ENCODE data around the gene HRC.
A peak's percentile ranks its signal among the peaks of the same experiment; 100 is the strongest.

Gene HRC

DNA sequence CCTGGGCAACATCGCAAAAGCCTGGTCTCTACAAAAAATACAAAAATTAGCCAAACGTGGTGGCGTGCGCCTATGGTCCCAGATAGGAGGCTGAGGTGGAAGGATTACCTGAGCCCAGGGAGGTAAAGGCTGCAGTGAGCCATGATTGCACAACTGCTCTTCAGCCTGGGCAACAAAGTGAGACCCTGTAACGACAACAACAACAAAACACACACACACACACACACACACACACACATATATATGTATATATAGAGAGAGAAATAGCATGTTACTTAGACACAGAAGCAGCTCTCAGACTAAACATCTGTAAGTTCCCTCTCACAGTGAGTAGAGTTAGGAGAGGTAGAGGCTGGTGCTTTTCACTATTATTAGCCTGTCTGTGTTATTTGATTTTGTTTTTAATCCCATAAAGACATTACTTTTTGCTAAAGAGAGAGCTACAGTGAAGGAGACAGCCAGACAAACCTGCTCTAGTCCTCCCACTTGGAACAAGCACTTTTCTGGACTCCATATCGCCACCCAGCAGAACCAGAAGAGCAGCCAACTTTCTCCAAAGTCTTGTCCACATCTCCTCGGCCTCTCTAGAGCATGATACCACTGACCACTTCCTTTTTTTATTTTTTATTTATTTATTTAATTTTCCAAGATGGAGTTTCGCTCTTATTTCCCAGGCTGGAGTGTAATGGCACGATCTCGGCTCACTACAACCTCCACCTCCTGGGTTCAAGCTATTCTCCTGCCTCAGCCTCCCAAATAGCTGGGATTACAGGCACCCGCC, 43.8 kb downstream of the HRC start:
- DNase-seq, result no peak

DNA sequence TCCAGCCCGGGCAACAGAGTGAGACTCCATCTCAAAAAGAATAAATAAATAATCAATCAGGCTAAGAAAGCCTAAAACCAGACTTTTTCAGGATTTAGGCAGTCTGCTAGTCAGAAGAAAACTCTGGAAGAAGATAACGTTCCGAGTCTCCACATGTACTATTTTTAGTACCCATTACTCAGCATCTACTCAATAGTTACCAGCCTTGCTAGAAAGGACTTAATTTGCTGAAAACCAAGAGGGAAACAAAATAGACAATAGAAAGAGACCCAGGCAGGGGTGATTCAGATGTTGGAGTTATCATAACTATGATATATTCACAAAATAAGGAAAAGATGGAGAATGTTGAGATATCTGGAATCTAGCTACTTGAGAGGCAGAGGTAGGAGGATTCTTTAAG, 44.6 kb downstream of the HRC start:
- DNase-seq, result no peak

DNA sequence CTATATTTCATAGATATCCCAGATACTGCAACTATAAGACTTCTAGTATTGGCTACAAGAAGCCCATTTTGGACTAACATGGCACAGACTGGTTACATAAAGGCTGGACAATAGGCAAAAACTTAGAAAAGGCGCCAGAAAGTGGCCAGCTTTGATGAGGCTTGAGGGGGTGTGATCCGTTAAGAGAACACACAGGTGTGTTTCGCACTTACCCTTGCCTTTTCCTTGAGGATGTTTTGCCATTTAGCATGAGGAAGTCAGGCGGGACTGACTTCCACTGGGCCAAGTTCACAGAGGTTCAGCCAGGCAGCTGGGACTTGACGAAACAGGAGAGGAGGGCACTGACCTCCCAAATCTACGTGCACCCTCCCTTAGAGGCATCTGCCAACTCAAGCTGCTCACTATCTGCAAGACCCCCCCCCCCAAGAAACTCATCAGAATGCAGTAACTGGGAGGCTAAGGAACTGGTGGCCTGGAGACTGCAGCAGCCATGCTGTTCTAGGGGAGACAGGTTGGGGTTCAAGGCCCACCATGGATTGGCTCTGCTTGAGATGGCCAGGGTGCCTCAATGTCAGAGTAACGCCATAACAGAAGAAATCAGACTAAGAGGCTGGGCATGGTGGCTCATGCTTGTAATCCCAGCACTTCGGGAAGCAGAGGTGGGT, 45.5 kb downstream of the HRC start:
- DNase-seq, result no peak

DNA sequence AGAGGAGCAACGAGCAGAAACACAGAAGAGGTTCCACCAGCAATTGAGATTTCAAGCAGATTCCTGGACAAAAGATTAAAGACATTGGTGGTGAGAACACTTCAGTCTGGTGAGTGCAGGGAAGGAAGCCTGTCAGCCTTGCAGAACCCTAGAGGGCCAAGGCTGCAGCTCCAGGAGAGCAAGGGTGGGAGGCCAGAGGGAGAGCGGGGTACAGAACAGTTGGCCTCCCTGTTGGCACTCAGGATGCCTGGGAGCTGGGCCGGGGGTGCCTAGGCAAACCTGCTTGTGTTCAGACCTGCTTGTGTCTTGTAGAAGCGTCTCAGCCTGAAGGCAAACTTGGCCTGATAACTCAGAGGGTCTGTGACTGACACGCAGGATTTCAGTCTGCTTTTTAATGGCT, 46.1 kb downstream of the HRC start:
- no peak for DNase-seq

DNA sequence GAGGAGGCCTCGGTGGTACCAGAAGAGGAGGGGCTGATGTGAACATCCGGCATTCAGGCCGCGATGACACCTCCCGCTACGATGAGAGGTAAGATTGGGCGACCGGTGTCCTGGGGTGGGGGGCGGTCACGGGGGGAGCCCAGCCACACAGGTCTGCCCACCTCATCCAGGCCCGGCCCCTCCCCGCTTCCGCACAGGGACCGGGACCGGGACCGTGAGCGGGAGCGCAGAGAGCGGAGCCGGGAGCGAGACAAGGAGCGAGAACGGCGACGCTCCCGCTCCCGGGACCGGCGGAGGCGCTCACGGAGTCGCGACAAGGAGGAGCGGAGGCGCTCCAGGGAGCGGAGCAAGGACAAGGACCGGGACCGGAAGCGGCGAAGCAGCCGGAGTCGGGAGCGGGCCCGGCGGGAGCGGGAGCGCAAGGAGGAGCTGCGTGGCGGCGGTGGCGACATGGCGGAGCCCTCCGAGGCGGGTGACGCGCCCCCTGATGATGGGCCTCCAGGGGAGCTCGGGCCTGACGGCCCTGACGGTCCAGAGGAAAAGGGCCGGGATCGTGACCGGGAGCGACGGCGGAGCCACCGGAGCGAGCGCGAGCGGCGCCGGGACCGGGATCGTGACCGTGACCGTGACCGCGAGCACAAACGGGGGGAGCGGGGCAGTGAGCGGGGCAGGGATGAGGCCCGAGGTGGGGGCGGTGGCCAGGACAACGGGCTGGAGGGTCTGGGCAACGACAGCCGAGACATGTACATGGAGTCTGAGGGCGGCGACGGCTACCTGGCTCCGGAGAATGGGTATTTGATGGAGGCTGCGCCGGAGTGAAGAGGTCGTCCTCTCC, 47.4 kb downstream of the HRC start:
- no peak for DNase-seq

DNA sequence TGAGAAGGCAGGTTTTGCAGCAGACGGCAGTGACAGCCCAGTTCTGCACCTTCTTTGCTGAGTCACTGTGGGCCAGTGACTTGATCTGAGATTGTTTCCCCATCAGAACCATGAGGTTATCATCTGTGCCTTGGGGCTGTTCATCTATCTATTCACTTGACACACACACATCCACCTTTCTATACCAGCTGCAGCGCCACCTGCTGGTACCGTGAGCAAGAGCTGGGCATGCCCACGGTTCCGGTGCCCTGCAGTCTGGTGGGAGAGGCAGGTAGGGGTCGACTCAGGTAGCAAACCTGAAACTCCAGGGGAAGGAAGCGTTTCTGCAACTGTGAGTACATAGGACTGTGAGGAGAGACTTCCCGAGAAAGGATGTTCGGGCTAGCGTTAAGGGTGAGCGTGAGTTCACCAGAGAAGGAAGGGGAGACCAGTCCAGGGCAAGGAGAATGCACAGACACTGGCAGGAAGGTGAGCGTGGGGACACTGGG, 48.5 kb downstream of the HRC start:
- DNase-seq, result peak; percentile 57

DNA sequence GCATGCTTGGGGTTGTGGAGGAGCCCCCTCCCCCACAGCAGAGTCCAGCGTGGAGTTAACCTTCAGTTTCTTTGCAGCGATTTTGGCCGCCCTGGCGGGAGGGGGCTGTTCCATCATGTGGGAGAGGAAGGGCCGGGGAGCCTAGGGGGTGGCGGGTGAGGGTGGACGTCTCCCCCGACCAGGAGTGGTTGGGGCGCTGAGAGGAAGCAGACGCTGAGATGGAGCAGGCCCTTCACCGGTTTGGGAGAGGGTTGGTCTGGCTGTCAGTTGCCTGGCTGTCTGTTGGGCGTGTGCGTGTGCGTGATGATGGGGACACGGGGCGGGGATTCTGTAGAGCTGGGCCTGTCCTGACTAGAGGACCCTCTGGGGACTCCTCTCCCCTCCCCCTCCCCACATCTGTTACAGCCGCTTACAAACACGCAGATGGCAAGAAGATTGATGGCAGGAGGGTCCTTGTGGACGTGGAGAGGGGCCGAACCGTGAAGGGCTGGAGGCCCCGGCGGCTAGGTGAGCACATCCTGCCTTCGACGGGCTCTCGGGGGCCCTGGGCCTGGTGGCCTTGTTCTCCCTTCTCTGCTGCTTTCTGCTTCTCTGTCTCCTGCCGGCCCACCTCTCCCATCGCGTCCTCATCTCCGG, 50.8 kb downstream of the HRC start:
- no peak for DNase-seq

DNA sequence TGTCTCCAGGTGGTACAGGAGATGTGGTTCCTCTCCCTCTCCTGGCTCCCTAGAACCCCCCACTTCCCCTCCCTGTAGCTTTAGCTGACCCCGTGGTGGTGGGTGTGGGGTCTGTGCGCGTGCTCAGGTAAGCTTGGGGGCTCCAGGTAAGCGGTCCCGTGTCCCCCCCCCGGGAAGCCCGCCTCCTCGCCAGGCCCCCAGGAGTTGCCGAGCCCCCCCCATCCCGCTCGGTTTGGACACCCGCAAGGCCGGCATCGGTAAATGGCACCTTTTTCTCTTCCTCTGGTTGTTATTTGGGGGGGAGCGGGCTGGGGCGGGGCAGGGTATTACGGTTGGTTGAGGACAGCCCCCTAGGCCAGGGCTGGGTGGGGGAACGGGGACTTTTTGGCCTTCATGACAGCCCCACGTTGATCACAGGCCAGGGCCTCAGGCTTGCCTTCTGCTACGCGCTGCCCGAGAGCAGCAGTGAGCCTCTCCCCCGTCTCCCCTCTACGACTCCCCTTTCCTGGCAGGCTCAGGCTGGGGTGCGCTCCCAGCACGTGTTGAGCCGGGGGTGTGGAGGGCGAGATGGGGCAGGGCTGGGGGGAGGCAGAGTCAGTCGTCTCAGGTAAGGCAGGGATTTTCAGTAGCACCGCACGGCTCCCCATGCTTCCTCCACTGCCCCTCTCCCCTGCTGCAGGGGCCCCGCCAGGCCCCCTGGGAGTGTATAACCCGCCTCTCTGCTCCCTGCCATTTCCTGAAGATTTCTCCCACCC, 51.7 kb downstream of the HRC start:
- no peak for DNase-seq

DNA sequence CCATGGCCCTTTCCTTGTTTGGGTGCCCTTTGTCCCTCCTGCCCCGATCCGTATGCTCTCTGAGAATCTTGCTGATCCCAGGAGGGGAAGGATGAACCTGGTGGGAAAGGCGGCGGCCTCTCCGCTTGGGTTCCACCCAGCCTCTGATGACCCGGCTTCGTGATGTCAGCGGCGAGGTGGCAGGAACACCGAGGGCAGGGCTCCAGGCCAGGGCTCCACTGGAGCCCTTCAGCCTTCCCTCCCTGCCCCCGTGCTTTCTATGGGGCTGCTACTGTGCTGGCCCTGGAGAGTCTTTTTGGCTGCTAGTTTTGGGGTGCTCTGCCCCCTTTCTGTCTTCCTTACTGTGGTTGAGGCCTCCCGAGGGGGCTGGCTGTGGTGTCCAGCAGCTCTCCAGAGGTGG, 52.9 kb downstream of the HRC start:
- no peak for DNase-seq

Measured in stimulated activated naive CD4-positive, alpha-beta T cell treated with Interleukin-2 at 50 U/mL for 16 hours (primary cell).